CD4-positive, alpha-beta T cell (primary cell): ENCODE data around the gene WFDC10A. TPM values are rescaled to one million over a fixed set of nuclear protein-coding genes. Genes with fewer than 3 reads are reported as not detected.
"Not testable (repeated sequence)": the region's sequence is repeated elsewhere in the genome, so short reads cannot be mapped to it uniquely, and the experiment has no call there.

Experiments
- ATAC-seq: fragments of 200-7000 bp; cut with Tn5 transposase; one replicate; pipeline ENCODE4 v1.10.0; 2022; ENCODE audit warnings: mild to moderate bottlenecking; ENCODE audit not compliant: poor library complexity
- CTCF ChIA-PET: fragments of 350-600 bp; sonication (Branson Sonifier 250); formaldehyde crosslinking; loops from one replicate; lab custom pipeline; 2021; ENCODE audit warnings: antibody characterized with exemption, inconsistent platforms; lab: Charles Lee
- POLR2A ChIA-PET: fragments of 350-600 bp; sonication (Branson Sonifier 250); formaldehyde crosslinking; loops from one replicate; lab custom pipeline; 2021; ENCODE audit warnings: antibody characterized with exemption, inconsistent platforms; lab: Charles Lee
- DNase-seq, 14 experiments: peaks; one replicate each; pipeline ENCODE4 v3.0.0-alpha.2; 2013 to 2020; ENCODE audit warnings: mixed read lengths in 2 of 14
- H3K27ac ChIP-seq, 2 donors: one replicate each; pipeline versions ENCODE4 v1.5.1 to v1.7.0; 2013; ENCODE audit warnings: low read length in 2 of 2, low read depth in 1 of 2, mild to moderate bottlenecking in 1 of 2
- H3K27me3 ChIP-seq, 2 experiments: 1 replicate in 1 of 2; 2 replicates in 1 of 2; pipeline versions ENCODE4 v1.6.1 to v1.7.0; 2013; ENCODE audit warnings: low read length in 2 of 2, control low read depth in 1 of 2, mild to moderate bottlenecking in 1 of 2, moderate library complexity in 1 of 2; ENCODE audit not compliant: insufficient read depth in 2 of 2, control insufficient read depth in 1 of 2
- H3K36me3 ChIP-seq: one replicate; pipeline ENCODE4 v1.6.1; 2013; ENCODE audit warnings: low read length, control low read depth; ENCODE audit not compliant: insufficient read depth
- H3K4me1 ChIP-seq: one replicate; pipeline ENCODE4 v1.6.1; 2013; ENCODE audit warnings: low read length, control low read depth; ENCODE audit not compliant: insufficient read depth
- H3K4me3 ChIP-seq: one replicate; pipeline ENCODE4 v1.5.1; 2013; ENCODE audit warnings: mild to moderate bottlenecking, low read length, moderate library complexity
- H3K9me3 ChIP-seq, 2 experiments: 1 replicate in 1 of 2; 2 replicates in 1 of 2; pipeline versions ENCODE4 v1.6.1 to v1.7.0; 2013; ENCODE audit warnings: low read length in 2 of 2, mild to moderate bottlenecking in 2 of 2, control low read depth in 1 of 2, moderate library complexity in 1 of 2; ENCODE audit not compliant: control insufficient read depth in 1 of 2, insufficient read depth in 1 of 2
- H3K27ac Mint-ChIP-seq: one replicate; pipeline ENCODE4 v1.8.0; 2020; ENCODE audit warnings: mixed read lengths
- H3K27me3 Mint-ChIP-seq: one replicate; pipeline ENCODE4 v1.8.0; 2021; ENCODE audit warnings: mixed read lengths
- H3K36me3 Mint-ChIP-seq: one replicate; pipeline ENCODE4 v1.8.0; 2021; ENCODE audit warnings: low read depth, mixed read lengths
- H3K4me1 Mint-ChIP-seq: one replicate; pipeline ENCODE4 v1.8.0; 2021; ENCODE audit warnings: low read depth, mixed read lengths
- H3K4me3 Mint-ChIP-seq: one replicate; pipeline ENCODE4 v1.8.0; 2020; ENCODE audit warnings: mild to moderate bottlenecking, mixed read lengths
- H3K9me3 Mint-ChIP-seq: one replicate; pipeline ENCODE4 v1.8.0; 2020; ENCODE audit warnings: mixed read lengths
- intact Hi-C, 2 experiments: fragments of 100-400 bp; cut with DNase I in 1 of 2; cut with micrococcal nuclease in 1 of 2; formaldehyde crosslinking; loops; one replicate each; pipeline versions ENCODE4 v1.15.1 to v1.9.0; 2023 to 2025; cut with DNase I, micrococcal nuclease
- total RNA-seq, 174 experiments: library from RNA in 2 of 174; stranded (reverse) in 2 of 174; gene quantifications; one replicate each; pipeline ENCODE4 v1.2.3 and lab custom pipeline; 2021 to 2026
- TF ChIP-seq, protein P1 (sequence below): fragments of 200-600 bp; IDR thresholded peaks from one replicate; pipeline ENCODE4 v1.8.0; 2022; ENCODE audit warnings: antibody characterized with exemption, mild to moderate bottlenecking

Gene WFDC10A
- total RNA-seq, 2 experiments from 2014 or later, result not detected

DNA sequence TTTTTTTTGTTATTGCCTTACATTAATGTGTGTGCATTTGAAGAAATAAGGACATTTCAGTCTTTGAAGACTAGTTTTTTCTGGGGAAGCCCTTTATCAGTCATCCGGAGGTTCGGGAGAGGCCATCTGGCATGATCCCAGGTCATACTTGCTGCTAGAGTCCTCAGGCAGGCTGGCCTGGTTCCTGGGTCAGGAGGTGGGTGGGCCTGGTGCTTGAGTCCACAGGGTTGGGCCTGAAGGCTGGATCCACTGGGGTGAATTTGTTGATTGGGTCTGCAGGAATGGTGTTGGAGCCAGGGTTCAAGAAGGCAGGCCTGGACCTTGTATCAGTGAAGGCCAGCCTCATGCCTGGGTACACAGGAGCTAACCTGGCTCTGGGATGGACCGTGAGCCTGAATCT lies 17.3 kb downstream of the WFDC10A start:
- Mint-ChIP-seq H3K9me3 (no peaks in the 10 kb centered on the region), H3K4me1 (no peaks in the 10 kb centered on the region), H3K27me3 (peaks cover 19% of the 10 kb centered on the region), H3K36me3 (no peaks in the 10 kb centered on the region), H3K4me3 (no peak overlapping the region), H3K27ac (no peak overlapping the region)
- Histone ChIP-seq H3K27ac (no peak overlapping the region), H3K9me3 (no peaks in the 10 kb centered on the region), H3K36me3 (no peaks in the 10 kb centered on the region), H3K27me3 (peaks cover 0 to 8% of the 10 kb centered on the region in 2 experiments), H3K4me3 (no peak overlapping the region), H3K4me1 (no peaks in the 10 kb centered on the region)
- intact Hi-C loops, result no loop called here
- DNase-seq, result no peak
- TF ChIP-seq, protein P1, sequence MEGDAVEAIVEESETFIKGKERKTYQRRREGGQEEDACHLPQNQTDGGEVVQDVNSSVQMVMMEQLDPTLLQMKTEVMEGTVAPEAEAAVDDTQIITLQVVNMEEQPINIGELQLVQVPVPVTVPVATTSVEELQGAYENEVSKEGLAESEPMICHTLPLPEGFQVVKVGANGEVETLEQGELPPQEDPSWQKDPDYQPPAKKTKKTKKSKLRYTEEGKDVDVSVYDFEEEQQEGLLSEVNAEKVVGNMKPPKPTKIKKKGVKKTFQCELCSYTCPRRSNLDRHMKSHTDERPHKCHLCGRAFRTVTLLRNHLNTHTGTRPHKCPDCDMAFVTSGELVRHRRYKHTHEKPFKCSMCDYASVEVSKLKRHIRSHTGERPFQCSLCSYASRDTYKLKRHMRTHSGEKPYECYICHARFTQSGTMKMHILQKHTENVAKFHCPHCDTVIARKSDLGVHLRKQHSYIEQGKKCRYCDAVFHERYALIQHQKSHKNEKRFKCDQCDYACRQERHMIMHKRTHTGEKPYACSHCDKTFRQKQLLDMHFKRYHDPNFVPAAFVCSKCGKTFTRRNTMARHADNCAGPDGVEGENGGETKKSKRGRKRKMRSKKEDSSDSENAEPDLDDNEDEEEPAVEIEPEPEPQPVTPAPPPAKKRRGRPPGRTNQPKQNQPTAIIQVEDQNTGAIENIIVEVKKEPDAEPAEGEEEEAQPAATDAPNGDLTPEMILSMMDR, result no peak
- ATAC-seq, result no peak
- ChIA-PET POLR2A (no interaction called here), CTCF (no interaction called here)

DNA sequence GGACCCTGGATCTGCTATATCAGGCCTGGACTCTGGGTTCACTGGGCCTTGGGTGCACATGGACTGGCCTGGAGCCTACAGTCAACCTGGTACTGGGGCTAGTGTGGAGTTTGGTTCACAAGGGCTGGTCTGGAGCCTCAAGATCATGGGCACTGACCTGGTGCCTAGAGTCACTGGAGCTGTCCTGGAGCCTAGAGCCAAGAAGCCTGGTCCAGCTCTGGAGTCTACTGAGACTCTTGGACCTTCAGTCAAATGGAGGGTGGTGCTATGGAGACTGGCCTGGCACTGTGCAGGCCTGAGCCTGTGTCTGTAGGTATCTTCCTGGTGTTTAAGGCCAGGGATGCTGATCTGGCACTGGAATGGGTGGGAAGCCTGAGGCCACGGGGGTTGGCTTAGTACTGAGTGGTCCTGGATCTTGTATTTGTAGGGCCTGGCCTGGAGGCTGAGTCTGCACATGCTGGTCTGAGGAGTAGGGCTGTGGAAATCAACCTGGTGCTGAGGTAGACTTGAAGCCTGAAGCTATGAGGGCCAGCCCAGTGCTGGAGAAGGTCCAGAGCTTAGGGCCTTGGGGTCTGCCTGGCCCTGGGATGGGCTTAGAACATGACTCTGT lies 18.0 kb downstream of the WFDC10A start:
- H3K36me3 ChIP-seq, result no peaks in the 10 kb centered on the region
- Mint-ChIP-seq H3K27ac (no peak overlapping the region), H3K4me3 (no peak overlapping the region), H3K27me3 (peaks cover 18% of the 10 kb centered on the region), H3K4me1 (no peaks in the 10 kb centered on the region), H3K9me3 (no peaks in the 10 kb centered on the region), H3K36me3 (no peaks in the 10 kb centered on the region)
- DNase-seq, result no peak
- no peak overlapping the region for H3K4me3 ChIP-seq
- no peaks in the 10 kb centered on the region for H3K4me1 ChIP-seq
- ChIA-PET POLR2A (no interaction called here), CTCF (no interaction called here)
- TF ChIP-seq, protein P1, result no peak
- intact Hi-C loops, result no loop called here
- H3K27me3 ChIP-seq, result peaks cover 0 to 8% of the 10 kb centered on the region in 2 experiments
- no peak for ATAC-seq
- no peaks in the 10 kb centered on the region for H3K9me3 ChIP-seq
- no peak overlapping the region for H3K27ac ChIP-seq

DNA sequence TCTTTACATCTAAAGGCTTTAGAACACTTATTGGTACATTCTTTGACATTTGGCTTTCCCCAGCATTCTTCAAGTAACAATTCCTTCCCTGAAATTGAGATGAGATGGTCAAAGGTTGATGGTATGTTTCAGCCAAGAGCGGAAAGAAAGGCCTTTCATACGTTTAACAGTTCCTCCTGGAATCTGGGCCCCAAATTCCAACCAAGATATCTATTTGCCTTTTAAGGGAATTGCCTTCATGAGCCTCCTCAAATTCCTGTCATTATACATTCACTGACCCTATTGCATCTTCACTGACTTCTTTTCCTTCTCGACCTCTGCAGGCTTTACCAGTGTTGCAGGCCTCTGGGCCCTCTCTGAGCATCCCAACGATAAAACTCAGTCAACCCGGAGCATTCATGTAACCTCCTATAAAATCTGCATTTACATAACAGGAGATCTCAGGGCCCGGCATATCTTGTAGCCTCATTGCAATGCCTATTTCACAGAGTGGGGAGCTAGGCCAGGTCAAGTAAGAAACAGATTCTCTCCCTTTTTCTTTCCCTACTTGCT lies 19.8 kb downstream of the WFDC10A start:
- H3K4me1 ChIP-seq, result no peaks in the 10 kb centered on the region
- ATAC-seq, result no peak
- no peaks in the 10 kb centered on the region for H3K36me3 Mint-ChIP-seq
- H3K4me3 ChIP-seq, result no peak overlapping the region
- ChIA-PET CTCF (no interaction called here), POLR2A (no interaction called here)
- no peak overlapping the region for H3K27ac Mint-ChIP-seq
- no peak for DNase-seq
- no peaks in the 10 kb centered on the region for H3K9me3 ChIP-seq
- no peak overlapping the region for H3K4me3 Mint-ChIP-seq
- peaks cover 0 to 8% of the 10 kb centered on the region in 2 experiments for H3K27me3 ChIP-seq
- TF ChIP-seq, protein P1, result no peak
- peaks cover 12% of the 10 kb centered on the region for H3K27me3 Mint-ChIP-seq
- intact Hi-C loops, result no loop called here
- H3K27ac ChIP-seq, result no peak overlapping the region
- no peaks in the 10 kb centered on the region for H3K4me1 Mint-ChIP-seq
- no peaks in the 10 kb centered on the region for H3K36me3 ChIP-seq
- H3K9me3 Mint-ChIP-seq, result no peaks in the 10 kb centered on the region

DNA sequence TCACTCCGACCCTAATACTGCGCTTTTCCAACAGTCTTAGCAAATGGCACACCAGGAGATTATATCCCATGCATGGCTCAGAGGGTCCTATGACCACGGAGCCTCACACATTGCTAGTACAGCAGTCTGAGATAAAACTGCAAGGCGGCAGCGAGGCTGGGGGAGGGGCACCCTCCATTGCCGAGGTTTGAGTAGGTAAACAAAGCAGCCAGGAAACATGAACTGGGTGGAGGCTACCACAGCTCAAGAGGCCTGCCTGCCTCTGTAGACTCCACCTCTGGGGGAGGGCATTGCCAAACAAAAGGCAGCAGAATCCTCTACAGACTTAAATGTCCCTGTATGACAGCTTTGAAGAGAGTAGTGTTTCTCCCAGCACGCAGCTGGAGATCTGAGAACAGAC lies 22.2 kb downstream of the WFDC10A start:
- H3K27ac ChIP-seq, H3K27ac Mint-ChIP-seq, H3K9me3 ChIP-seq, H3K36me3 Mint-ChIP-seq, H3K4me1 ChIP-seq, H3K4me1 Mint-ChIP-seq, intact Hi-C loops, CTCF ChIA-PET, H3K27me3 ChIP-seq, POLR2A ChIA-PET, H3K9me3 Mint-ChIP-seq, H3K4me3 Mint-ChIP-seq, H3K36me3 ChIP-seq, ATAC-seq, H3K4me3 ChIP-seq: not testable (repeated sequence)
- DNase-seq, result peak in 1 of 14 experiments; percentile 27
- H3K27me3 Mint-ChIP-seq, result peaks cover 17% of the 10 kb centered on the region

DNA sequence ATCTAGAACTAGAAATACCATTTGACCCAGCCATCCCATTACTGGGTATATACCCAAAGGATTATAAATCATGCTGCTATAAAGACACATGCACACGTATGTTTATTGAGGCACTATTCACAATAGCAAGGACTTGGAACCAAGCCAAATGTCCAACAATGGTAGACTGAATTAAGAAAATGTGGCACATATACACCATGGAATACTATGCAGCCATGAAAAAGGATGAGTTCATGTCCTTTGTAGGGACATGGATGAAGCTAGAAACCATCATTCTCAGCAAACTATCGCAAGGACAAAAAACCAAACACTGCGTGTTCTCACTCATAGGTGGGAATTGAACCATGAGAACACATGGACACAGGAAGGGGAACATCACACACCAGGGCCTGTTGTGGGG lies 27.5 kb downstream of the WFDC10A start:
- H3K27me3 Mint-ChIP-seq, result peaks cover 12% of the 10 kb centered on the region
- H3K36me3 ChIP-seq, intact Hi-C loops, DNase-seq, CTCF ChIA-PET, H3K9me3 ChIP-seq, H3K9me3 Mint-ChIP-seq, H3K4me1 Mint-ChIP-seq, H3K36me3 Mint-ChIP-seq, H3K27ac Mint-ChIP-seq, POLR2A ChIA-PET, H3K4me3 ChIP-seq, H3K27ac ChIP-seq, H3K4me1 ChIP-seq, H3K27me3 ChIP-seq, H3K4me3 Mint-ChIP-seq, ATAC-seq: not testable (repeated sequence)
